ENCODE results near the gene NFE2L3. TPM values are rescaled to one million over a fixed set of nuclear protein-coding genes. Genes with fewer than 3 reads are reported as not detected.

NFE2L3 gene
- total and polyA plus RNA-seq, 2 of the 8 experiments (the other 6 are each of a cell fraction or from before 2014, with no cell fraction given), result 64.9 to 76.5 TPM

DNA sequence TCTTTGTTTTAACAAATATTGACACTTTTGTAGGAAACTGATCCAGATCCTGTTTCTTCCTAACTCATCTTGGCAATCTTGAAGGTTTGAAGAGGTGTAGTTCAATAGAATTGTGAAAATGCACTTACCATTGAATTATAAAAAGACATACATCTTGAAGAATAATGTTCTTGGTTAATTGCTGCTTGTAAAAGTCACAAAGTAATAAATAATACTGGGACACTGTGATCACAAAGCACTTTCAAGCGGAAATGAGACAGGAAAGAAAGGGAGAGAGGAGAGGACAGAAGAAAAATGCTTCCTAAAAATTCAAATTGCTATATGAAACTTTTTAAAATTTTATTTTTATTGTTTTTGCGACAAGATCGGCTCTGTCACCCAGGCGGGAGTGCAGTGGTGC, 15.2 kb upstream of the NFE2L3 start:
- no peak overlapping the region for H2AK5ac ChIP-seq (ENCODE audit: low read depth, low read length)
- no peak overlapping the region for H3K9ac ChIP-seq (replicated peaks in 1 of 4; ENCODE audit: extremely low read depth in 1 of 4, low read depth in 3 of 4, low read length in 3 of 4)
- ChIA-PET CTCF (ENCODE audit: partially characterized antibody) (no interaction called here), POLR2A (ENCODE audit: partially characterized antibody) (interaction anchor here (0.6 kb wide), 1 partner anchor 63 kb away, joined by 3 read pairs; no protein-coding TSS in a partner anchor)
- no peaks in the 10 kb centered on the region; a peak in 1 of 7 replicates for H3K27me3 ChIP-seq (replicated peaks in 1 of 4; ENCODE audit: control insufficient read depth in 3 of 4, extremely low read depth in 1 of 4, insufficient read depth in 3 of 4, low read length in 3 of 4)
- H3K23ac ChIP-seq (ENCODE audit: insufficient read length), result no peak overlapping the region
- no peak overlapping the region for H3K27ac ChIP-seq (ENCODE audit: low read depth, low read length)
- H3K4me2 ChIP-seq (ENCODE audit: insufficient read depth in 1 of 2, low read depth in 2 of 2, low read length in 2 of 2), result no peak overlapping the region
- no peak overlapping the region for H3K4ac ChIP-seq (replicated peaks; ENCODE audit: insufficient read length, low read depth, low read length)
- no peaks in the 10 kb centered on the region for H3K23me2 ChIP-seq (ENCODE audit: low read depth, low read length)
- H3K4me3 ChIP-seq (ENCODE audit: extremely low read depth in 1 of 4, insufficient read depth in 2 of 4, low read depth in 3 of 4, low read length in 4 of 4), result no peak overlapping the region
- H3K18ac ChIP-seq (ENCODE audit: extremely low read depth, low read length), result no peak overlapping the region
- no peaks in the 10 kb centered on the region for H3K4me1 ChIP-seq (replicated peaks in 1 of 4; ENCODE audit: control insufficient read depth in 3 of 4, insufficient read depth in 4 of 4, low read length in 3 of 4)
- no peaks in the 10 kb centered on the region; a peak in 1 of 8 replicates for H3K36me3 ChIP-seq (ENCODE audit: control insufficient read depth in 2 of 4, insufficient read depth in 4 of 4, low read length in 3 of 4)
- DNase-seq (ENCODE audit: low read depth in 1 of 2, low spot score in 2 of 2), result no peak
- H2BK20ac ChIP-seq (ENCODE audit: low read length), result no peak overlapping the region
- no peak overlapping the region for H4K8ac ChIP-seq (ENCODE audit: extremely low read depth, insufficient read depth, low read length)
- H3K79me2 ChIP-seq (ENCODE audit: control insufficient read depth in 1 of 2, insufficient read depth in 2 of 2, low read length in 2 of 2), result no peaks in the 10 kb centered on the region
- no peak overlapping the region for H4K5ac ChIP-seq (ENCODE audit: insufficient read length, low read depth, low read length)
- no peak overlapping the region for H3K14ac ChIP-seq (ENCODE audit: insufficient read length)
- H2AFZ ChIP-seq (ENCODE audit: low read length), result no peak overlapping the region
- H3K9me3 ChIP-seq (ENCODE audit: insufficient read depth in 2 of 2, low read depth in 1 of 2, low read length in 1 of 2), result 0 out of 4 replicates have a peak, but pooled peaks cover 0 to 2% of the 10 kb centered on the region in 2 experiments
- H3K79me1 ChIP-seq (ENCODE audit: low read depth, low read length), result no peaks in the 10 kb centered on the region
- no peak overlapping the region for H2BK12ac ChIP-seq (ENCODE audit: low read depth, low read length)
- H2BK5ac ChIP-seq (ENCODE audit: low read depth, low read length), result no peak overlapping the region
- FAIRE-seq, result no peak
- H2BK15ac ChIP-seq (ENCODE audit: low read length), result no peak overlapping the region
- WGBS, 2 experiments (ENCODE audit: extremely low coverage in 1 of 2, insufficient coverage in 1 of 2, insufficient read length in 1 of 2, insufficient replicate concordance in 2 of 2, low coverage in 1 of 2, low lambda C conversion rate in 2 of 2, missing lambda C conversion rate in 1 of 2), result 90% methylated on average over 4 of the region's 4 CpGs; no CpG with 5 or more reads in 1 of the 2 experiments
- H3K56ac ChIP-seq (replicated peaks; ENCODE audit: insufficient read length, low read depth, low read length), result no peak overlapping the region
- TF ChIP-seq TAF7 (optimal IDR thresholded peaks at IDR 0.05; ENCODE audit: borderline replicate concordance, low read depth, low read length) (no peak), SP2 (IDR thresholded peaks at IDR 0.05; ENCODE audit: low read length) (no peak), BRCA1 (IDR thresholded peaks at IDR 0.05; ENCODE audit: low read depth, low read length) (no peak), CBX5 (IDR thresholded peaks at IDR 0.05; ENCODE audit: low read depth, low read length) (no peak), RXRA (IDR thresholded peaks at IDR 0.05; ENCODE audit: insufficient read depth, low read depth, low read length) (no peak), CTBP2 (IDR thresholded peaks at IDR 0.05; ENCODE audit: borderline replicate concordance, insufficient read depth, insufficient read length, low read length) (no peak), POLR2AphosphoS5 (IDR thresholded peaks at IDR 0.05; ENCODE audit: low read depth, low read length) (no peak), KDM5A (IDR thresholded peaks at IDR 0.05; ENCODE audit: low read length) (no peak), SRF (IDR thresholded peaks at IDR 0.05; ENCODE audit: low read depth, low read length) (no peak), SIRT6 (IDR thresholded peaks at IDR 0.05; ENCODE audit: low read length) (no peak), GABPA (IDR thresholded peaks at IDR 0.05; ENCODE audit: borderline replicate concordance, insufficient read depth, low read length) (no peak), KDM1A (IDR thresholded peaks at IDR 0.05; ENCODE audit: borderline replicate concordance, low read length) (no peak)
- TF ChIP-seq, protein P1, sequence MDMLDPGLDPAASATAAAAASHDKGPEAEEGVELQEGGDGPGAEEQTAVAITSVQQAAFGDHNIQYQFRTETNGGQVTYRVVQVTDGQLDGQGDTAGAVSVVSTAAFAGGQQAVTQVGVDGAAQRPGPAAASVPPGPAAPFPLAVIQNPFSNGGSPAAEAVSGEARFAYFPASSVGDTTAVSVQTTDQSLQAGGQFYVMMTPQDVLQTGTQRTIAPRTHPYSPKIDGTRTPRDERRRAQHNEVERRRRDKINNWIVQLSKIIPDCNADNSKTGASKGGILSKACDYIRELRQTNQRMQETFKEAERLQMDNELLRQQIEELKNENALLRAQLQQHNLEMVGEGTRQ (IDR thresholded peaks at IDR 0.05; ENCODE audit: low read length), result no peak
- TF ChIP-seq, protein P2, sequence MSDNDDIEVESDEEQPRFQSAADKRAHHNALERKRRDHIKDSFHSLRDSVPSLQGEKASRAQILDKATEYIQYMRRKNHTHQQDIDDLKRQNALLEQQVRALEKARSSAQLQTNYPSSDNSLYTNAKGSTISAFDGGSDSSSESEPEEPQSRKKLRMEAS (IDR thresholded peaks at IDR 0.05), result no peak
- no peaks in the 10 kb centered on the region for H4K20me1 ChIP-seq (replicated peaks in 1 of 2; ENCODE audit: control insufficient read depth in 1 of 2, insufficient read depth in 2 of 2, low read length in 2 of 2)
- H4K91ac ChIP-seq (replicated peaks; ENCODE audit: insufficient read length, low read length), result no peak overlapping the region
- H2BK120ac ChIP-seq (replicated peaks; ENCODE audit: low read depth, low read length), result no peak overlapping the region
